ENCODE data around the gene GLOD4. TPM values are rescaled to one million over a fixed set of nuclear protein-coding genes. Genes with fewer than 3 reads are reported as not detected.
A peak's percentile ranks its signal among the peaks of the same experiment; 100 is the strongest.

The GLOD4 gene
- total RNA-seq, 1 experiment from 2014 or later: 69.7 TPM

DNA sequence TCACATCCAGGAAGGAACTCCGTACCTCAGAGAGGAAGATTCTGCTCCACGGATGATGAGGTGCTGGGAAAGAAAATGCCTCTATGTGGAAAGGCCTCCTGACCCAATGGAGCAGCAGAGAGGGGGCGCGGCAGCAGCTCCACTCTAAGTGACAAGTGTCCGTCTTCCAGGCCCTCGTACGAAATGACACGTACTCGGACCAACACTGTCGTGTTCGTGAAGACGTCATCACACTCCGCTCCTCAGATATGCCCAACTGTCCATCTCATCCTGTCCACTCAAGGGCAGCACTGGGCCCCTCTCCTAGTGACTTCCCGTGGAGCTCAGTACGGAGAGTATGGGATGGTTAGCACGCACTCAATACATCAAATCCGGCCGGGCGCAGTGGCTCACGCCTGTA lies 32.3 kb upstream of the GLOD4 start:
- ChIA-PET POLR2A (no interaction called here), CTCF (interaction anchor here (1.2 kb wide), 1 partner anchor 165 kb away, joined by 5 read pairs; the partner anchor contains the start of gene NXN)
- Mint-ChIP-seq H3K9me3 (ENCODE audit: unreplicated experiment) (peaks cover 10% of the 10 kb centered on the region), H3K4me3 (ENCODE audit: unreplicated experiment) (no peak overlapping the region), H3K27me3 (ENCODE audit: insufficient read depth, unreplicated experiment) (no peaks in the 10 kb centered on the region), H3K4me1 (ENCODE audit: low read depth, unreplicated experiment) (no peaks in the 10 kb centered on the region), H3K27ac (ENCODE audit: unreplicated experiment) (no peak overlapping the region), H3K36me3 (ENCODE audit: insufficient read depth, unreplicated experiment) (peaks cover 54% of the 10 kb centered on the region)
- 0 out of 2 replicates have a peak, but pooled peaks cover 1% of the 10 kb centered on the region for H3K36me3 ChIP-seq (ENCODE audit: control insufficient read depth, insufficient read depth, low read length)
- intact Hi-C loops (cut with micrococcal nuclease; ENCODE audit: unreplicated experiment): no loop called here
- H3K9me3 ChIP-seq: no peaks in the 10 kb centered on the region
- H3K27me3 ChIP-seq (replicated peaks; ENCODE audit: control insufficient read depth, insufficient read depth, low read length): no peaks in the 10 kb centered on the region
- TF ChIP-seq, protein P1, sequence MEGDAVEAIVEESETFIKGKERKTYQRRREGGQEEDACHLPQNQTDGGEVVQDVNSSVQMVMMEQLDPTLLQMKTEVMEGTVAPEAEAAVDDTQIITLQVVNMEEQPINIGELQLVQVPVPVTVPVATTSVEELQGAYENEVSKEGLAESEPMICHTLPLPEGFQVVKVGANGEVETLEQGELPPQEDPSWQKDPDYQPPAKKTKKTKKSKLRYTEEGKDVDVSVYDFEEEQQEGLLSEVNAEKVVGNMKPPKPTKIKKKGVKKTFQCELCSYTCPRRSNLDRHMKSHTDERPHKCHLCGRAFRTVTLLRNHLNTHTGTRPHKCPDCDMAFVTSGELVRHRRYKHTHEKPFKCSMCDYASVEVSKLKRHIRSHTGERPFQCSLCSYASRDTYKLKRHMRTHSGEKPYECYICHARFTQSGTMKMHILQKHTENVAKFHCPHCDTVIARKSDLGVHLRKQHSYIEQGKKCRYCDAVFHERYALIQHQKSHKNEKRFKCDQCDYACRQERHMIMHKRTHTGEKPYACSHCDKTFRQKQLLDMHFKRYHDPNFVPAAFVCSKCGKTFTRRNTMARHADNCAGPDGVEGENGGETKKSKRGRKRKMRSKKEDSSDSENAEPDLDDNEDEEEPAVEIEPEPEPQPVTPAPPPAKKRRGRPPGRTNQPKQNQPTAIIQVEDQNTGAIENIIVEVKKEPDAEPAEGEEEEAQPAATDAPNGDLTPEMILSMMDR (IDR thresholded peaks at IDR 0.05; ENCODE audit: insufficient read depth in 1 of 2, low read depth in 1 of 2, low read length in 1 of 2, severe bottlenecking in 1 of 2, unreplicated experiment in 1 of 2): no peak
- no peaks in the 10 kb centered on the region for H3K4me1 ChIP-seq
- no peak overlapping the region for H3K4me3 ChIP-seq (ENCODE audit: low read depth, low read length)
- no TSS peak for BruUV-seq (replicated peaks)
- DNase-seq: no peak

DNA sequence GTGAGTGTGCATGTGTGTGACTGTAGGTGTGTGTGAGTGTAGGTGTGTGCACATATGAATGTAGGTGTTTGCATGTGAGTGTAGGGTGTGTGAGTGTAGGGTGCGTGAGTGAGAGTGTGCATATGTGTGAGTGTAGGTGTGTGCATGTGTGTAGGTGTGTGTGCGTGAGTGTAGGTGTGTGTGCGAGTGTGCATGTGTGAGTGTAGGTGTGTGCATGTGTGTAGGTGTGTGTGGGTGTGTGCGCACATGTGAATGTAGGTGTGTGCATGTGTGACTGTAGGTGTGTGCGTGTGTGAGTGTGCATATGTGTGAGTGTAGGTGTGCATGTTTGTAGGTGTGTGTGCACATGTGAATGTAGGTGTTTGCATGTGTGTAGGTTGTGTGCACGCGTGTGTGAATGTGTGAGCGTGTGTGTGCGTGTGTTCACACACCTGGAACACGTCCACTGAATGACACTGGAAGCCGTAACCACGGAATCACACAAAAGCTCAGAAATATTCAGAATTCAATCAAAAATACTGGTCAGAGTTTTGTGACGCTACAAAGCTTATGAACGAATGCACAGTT lies 30.6 kb upstream of the GLOD4 start:
- TF ChIP-seq, protein P1 (IDR thresholded peaks at IDR 0.05; ENCODE audit: insufficient read depth in 1 of 2, low read depth in 1 of 2, low read length in 1 of 2, severe bottlenecking in 1 of 2, unreplicated experiment in 1 of 2): no peak
- Mint-ChIP-seq H3K36me3 (ENCODE audit: insufficient read depth, unreplicated experiment) (peaks cover 50% of the 10 kb centered on the region), H3K9me3 (ENCODE audit: unreplicated experiment) (peaks cover 10% of the 10 kb centered on the region), H3K4me3 (ENCODE audit: unreplicated experiment) (no peak overlapping the region), H3K27ac (ENCODE audit: unreplicated experiment) (no peak overlapping the region), H3K4me1 (ENCODE audit: low read depth, unreplicated experiment) (no peaks in the 10 kb centered on the region), H3K27me3 (ENCODE audit: insufficient read depth, unreplicated experiment) (no peaks in the 10 kb centered on the region)
- Histone ChIP-seq H3K9me3 (no peaks in the 10 kb centered on the region), H3K36me3 (ENCODE audit: control insufficient read depth, insufficient read depth, low read length) (0 out of 2 replicates have a peak, but pooled peaks cover 1% of the 10 kb centered on the region), H3K4me1 (no peaks in the 10 kb centered on the region), H3K27me3 (replicated peaks; ENCODE audit: control insufficient read depth, insufficient read depth, low read length) (no peaks in the 10 kb centered on the region), H3K4me3 (ENCODE audit: low read depth, low read length) (no peak overlapping the region)
- ChIA-PET CTCF (no interaction called here), POLR2A (no interaction called here)
- intact Hi-C loops (cut with micrococcal nuclease; ENCODE audit: unreplicated experiment): no loop called here
- no peak for DNase-seq
- no TSS peak for BruUV-seq (replicated peaks)

DNA sequence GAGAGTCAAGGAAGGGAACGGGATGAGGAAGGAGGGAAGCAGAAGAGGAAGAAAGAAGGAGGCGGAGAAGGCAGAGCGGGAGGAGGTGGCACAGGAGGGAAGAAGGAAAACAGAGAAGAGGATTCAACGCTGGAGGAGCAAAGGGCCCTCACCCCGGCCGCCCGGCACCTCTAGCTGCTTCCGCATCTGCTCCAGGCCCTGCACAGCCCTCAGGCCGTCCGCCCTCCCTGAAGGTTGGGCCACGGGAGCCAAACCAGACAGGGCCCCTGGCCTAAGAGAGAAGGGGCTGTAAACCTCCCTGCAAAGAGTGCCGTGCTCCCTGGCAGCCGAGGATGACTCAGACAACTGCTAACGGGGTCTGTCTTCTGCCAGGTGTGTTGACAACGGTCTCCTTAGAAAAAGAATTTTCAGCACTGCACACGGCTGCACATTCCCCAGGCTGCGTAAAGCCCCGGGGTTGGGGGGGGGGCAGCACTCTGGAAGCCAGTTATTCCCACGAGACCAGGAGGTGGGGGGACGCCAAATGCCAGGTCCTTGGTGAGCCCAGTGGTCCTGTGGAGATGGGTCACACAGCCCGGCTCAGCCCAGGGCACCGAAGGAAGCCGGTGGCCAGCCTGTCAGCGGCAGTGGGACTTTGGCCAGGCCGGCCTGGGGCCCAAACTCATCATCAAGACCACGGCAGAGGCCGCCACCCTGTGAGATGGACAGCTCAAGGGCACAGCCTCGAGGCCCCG lies 29.1 kb upstream of the GLOD4 start:
- Mint-ChIP-seq H3K4me1 (ENCODE audit: low read depth, unreplicated experiment) (no peaks in the 10 kb centered on the region), H3K4me3 (ENCODE audit: unreplicated experiment) (peak overlapping the region; percentile 21), H3K27ac (ENCODE audit: unreplicated experiment) (no peak overlapping the region), H3K9me3 (ENCODE audit: unreplicated experiment) (peaks cover 10% of the 10 kb centered on the region), H3K27me3 (ENCODE audit: insufficient read depth, unreplicated experiment) (no peaks in the 10 kb centered on the region), H3K36me3 (ENCODE audit: insufficient read depth, unreplicated experiment) (peaks cover 46% of the 10 kb centered on the region)
- Histone ChIP-seq H3K36me3 (ENCODE audit: control insufficient read depth, insufficient read depth, low read length) (0 out of 2 replicates have a peak, but pooled peaks cover 1% of the 10 kb centered on the region), H3K27me3 (replicated peaks; ENCODE audit: control insufficient read depth, insufficient read depth, low read length) (no peaks in the 10 kb centered on the region), H3K4me1 (no peaks in the 10 kb centered on the region), H3K9me3 (no peaks in the 10 kb centered on the region), H3K4me3 (ENCODE audit: low read depth, low read length) (no peak overlapping the region)
- no TSS peak for BruUV-seq (replicated peaks)
- DNase-seq: no peak
- intact Hi-C loops (cut with micrococcal nuclease; ENCODE audit: unreplicated experiment): no loop called here
- POLR2A ChIA-PET: no interaction called here
- CTCF ChIA-PET: no interaction called here
- TF ChIP-seq, protein P1 (IDR thresholded peaks at IDR 0.05; ENCODE audit: insufficient read depth in 1 of 2, low read depth in 1 of 2, low read length in 1 of 2, severe bottlenecking in 1 of 2, unreplicated experiment in 1 of 2): no peak

Data from Caco-2 (cell line).